GM18519 (cell line): Measurements from ENCODE around the gene DMKN.

ENCODE experiments used
- ATAC-seq: cut with Tn5 transposase; IDR thresholded peaks from one replicate; pipeline ENCODE4 v1.9.1; 2021; ENCODE audit warnings: mild to moderate bottlenecking, moderate library complexity; ENCODE audit not compliant: unreplicated experiment, low FRiP score

DMKN gene

DNA sequence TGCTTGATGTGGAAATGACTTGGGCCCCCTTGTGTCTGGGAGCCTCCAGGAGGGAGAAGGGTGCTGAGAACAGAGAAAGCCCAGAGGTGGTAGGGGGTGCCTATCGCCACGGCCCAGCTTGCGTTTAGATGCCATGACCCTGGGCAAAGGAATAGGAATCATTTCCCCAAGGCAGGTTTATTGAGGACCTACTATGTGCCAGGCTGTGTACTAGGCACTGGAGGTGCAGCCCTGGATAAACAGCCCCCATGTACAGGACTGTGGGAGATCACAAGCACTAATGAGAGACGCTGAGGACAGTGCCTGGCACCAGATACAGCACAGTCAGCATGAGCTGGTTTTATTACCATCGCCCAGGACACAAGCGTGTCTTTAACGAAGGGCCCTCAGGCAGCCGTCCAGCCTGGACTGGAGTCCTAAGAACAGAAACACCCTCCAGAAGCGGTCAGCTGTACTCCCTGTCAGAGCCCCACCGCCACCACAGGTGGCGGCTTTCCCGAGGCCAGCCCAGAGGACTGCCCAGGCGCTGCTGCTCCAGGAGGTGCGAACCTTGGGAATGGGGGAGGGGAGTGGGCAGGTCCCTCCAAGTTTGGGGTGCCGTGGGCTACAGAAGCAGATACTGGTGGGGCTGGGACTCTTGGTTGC is 36.6 kb upstream of the DMKN start:
- ATAC-seq: no peak

DNA sequence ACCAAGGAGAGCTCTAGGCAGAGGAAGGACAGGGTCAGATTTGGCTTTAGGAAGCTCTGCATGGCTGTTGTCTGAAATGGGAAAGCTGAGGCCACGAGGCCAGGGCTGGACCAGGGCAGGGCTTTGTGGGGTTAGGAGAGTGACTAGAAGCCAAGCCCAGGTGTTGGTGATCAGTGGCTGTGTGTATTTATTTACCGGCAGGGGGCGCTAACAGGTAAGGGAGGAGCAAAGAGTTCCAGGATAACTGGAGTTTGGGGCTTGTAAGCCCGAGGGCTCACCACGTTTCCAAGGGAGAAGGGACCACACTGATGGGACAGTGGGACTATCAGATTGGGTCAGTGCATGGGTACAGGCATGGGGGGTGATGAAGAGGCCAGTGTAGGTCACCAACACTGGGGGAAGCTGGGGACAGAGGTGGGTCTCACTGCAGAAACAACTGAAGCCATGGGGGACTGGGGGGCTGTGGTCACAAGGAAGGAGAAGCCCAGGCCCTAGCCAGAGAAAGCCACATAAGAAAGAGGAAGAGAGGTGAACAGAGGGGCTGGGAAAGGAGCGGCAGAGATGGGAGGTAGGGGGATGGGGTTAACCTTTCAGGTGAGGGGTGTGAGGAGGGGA is 35.8 kb upstream of the DMKN start:
- ATAC-seq: no peak

DNA sequence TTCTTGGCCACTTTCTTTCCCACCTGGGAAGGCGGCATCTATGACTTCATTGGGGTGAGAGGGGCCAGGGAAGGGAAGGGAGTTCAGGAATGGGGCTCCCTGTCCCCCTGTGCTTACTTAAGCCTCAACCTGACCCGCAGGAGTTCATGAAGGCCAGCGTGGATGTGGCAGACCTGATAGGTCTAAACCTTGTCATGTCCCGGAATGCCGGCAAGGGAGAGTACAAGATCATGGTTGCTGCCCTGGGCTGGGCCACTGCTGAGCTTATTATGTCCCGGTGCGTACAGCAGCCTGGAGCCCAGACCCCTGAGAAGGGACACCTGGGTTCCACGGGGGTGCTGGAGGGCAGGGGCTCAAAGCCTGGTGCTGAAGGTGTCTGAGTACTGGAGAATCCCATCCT is 33.1 kb upstream of the DMKN start:
- no peak for ATAC-seq

DNA sequence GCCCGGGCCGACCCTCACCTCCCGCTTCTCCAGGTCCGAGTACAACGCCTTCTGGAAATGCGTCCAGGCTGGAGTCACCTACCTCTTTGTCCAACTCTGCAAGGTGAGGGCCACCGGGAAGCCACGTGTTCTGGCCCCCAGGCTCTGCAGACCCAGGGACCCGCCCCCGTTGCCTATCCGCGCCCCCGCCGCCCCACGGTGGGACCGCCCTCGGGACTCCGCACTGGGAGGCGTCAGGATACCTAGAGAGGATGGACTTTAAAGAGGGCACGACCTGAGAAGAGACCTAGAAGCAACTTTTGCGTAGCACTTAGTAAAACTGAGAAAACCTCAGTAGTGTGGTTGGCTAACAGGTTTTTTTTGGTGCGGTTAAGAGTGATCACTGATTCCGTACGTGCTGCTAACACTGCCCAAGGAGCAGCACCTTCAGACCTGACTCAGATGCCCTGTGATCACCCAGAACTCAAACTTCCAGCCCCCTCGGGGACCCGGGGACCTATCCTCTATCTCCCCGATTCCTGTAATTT is 32.5 kb upstream of the DMKN start:
- no peak for ATAC-seq

DNA sequence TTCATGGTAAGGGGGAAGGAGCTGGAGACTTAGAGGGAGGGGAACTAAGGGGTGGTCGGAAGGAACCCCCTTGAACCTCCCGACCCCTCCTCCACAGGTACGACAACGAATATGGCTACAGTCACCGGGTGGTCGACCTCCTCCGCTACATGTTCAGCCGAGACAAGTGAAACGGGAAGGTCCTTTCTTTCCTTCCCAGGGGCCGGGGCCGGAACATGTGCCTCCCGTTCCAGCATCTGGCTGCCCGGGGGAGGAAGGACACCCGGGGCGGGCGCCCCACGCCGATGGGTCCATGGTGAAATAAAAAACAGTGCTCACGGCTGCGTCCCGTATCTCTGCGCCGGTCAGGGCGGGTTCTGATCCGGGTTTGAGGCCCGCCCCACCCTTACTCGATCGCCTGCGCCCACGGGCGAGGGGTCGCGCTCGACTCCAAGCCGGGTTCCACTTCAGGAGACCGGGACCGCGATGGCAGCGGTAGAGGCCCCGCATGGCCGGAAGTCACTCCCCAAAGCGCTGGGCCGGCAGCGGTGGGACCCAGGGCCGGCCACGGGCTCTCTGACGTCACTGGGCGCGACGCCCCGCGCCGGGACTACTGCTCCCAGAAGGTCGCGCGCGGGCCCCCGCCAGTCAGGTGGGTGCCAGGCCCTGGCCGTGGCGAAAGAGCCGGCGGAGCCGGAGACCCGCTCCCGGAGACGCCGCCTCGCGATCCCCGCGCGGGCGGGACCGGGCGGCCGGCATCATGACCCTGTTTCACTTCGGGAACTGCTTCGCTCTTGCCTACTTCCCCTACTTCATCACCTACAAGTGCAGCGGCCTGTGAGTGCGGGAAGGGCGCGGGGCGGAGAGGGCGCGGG is 31.8 kb upstream of the DMKN start, which contains the start of gene TMEM147:
TMEM147 (plus strand) TSS at position 626 of the 854 bp plus-strand sequence; CDS start at position 740, 114 bp downstream.
- ATAC-seq: peak; percentile 71

DNA sequence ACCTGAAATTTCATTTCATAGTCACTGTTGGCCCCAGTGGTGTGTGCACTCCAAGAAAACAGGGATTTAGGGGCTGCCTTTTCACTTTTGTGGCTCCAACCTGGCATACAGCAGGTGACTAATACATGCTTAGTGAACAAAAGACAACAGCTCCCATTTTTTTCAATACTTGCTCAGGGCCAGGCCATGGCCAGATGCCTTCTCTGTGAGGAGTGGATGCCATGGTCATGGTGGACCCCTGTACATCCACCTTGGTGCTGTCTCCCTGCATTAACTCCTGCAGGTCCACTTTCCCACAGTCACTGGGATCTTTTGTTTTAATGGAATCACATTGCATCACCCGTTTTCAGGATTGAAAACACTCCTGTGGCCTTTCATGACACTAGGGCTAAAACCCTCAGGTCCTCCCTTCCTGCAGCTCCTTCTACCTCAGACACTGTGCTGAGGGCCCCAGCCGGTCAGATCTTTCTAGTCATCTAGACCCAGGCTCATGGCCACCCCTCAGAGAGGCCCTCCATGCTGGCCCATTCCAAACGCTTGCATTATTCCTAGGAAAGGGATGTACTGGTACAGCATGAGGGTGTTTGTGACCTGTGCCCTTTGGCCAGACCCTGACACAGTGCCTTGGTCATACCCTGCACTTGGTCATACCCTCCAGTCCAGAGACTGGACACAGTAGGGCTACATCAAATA is 30.8 kb upstream of the DMKN start:
- ATAC-seq: no peak

DNA sequence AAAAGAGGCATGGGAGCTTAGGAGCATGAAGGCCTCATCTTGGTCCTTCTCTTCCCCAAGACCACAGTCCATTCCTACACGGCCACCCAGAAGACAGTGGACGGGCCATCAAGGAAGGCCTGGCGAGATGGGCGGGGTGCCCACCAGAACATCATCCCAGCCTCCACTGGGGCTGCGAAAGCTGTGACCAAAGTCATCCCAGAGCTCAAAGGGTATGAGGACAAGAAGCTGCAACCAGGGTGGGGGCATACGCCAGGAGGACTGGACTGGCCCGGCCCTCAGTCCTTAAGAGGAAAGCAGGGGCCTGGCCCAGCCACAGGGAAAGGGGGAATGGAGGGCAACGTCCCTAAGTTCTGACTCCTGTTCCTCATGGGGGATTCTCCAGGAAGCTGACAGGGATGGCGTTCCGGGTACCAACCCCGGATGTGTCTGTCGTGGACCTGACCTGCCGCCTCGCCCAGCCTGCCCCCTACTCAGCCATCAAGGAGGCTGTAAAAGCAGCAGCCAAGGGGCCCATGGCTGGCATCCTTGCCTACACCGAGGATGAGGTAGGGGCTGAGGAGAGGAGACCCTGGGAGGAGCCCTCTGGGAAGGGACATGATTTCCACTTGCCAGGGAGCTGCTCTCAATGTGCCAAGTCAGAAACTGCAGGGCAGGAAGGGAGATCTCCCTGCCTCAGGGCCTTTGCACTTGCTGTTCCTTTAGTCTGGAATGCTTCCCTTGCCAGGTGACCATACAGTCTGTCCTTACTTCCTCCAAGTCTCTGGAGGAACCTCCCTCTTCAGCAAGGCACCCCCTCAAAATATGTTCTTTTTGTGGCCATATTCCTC is 30.0 kb upstream of the DMKN start:
- no peak for ATAC-seq

DNA sequence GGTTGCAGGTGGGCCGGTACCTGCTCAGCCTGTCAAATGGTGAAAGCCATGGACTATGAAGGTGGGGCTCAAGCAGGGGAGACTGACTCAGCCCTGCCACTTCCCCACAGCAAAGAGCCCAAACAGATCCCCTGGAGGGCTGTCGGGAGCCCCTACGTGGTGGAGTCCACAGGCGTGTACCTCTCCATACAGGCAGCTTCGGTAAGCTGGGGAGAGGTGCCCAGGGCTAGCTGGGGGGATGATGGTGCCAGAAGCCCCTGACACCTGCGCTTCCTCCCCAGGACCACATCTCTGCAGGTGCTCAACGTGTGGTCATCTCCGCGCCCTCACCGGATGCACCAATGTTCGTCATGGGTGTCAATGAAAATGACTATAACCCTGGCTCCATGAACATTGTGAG is 28.8 kb upstream of the DMKN start:
- no peak for ATAC-seq

DNA sequence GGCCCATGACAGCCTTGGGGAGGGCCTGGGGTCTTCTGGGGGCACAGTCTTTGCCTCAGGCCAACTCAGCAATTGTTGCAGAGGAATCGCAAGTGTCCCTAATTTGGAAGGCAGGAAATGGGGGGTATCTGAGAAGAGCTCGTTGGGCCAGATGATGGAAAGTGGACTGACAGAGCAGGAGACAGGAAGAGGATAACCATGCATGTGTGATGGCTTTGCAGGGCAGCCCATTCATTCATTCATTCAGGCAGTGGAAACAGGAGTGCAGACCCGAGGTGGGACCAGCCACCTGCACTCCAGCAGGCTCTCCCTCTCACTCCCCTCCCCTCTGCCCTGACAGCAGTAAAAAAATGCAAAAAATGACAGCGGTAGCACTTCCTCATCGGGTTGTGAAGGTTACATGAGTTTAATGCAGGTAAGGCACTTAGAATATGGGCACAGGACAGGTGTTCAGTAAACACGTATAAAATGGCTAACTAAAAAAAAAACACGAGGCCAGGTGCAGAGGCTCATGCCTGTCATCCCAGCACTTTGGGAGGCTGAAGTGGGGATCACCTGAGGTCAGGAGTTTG is 27.0 kb upstream of the DMKN start:
- no peak for ATAC-seq

DNA sequence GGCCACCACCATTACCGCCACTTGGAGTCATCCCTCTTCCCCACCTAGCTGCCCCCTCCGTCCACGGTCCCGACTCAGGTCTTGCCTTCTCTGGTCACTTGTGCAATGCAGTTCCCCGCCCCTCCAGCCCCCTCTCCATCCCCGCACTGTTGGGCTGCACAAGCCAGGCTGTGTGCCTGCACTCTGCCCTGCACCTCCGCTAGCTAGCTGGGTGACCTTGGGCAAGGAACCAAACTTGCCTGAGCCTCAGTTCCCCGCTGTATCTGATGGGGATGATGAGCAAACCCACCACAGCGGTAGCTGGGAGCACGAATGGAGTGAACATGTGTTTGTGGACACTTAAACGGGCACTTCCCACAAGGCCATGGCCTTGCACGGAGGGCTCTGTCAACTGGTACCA is 26.4 kb upstream of the DMKN start:
- no peak for ATAC-seq

DNA sequence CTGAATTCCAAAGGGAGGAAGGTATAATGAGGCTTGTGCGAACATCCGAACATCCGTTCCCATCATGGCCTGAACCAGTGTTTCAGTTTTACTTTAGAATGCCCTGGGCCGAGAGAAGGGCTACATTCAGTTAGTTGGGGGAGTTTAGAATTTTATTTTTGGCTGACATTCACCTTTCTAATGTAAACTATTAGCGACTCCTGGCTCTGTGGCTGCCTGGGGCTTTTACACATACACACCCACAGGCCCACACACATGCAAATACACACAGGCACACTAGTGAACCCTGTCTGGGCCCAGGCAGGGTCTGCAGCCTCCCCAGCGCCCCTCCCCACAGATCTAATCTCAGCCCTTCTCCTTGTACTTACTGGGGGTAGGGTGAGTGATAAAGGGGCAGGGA is 25.9 kb upstream of the DMKN start:
- no peak for ATAC-seq

DNA sequence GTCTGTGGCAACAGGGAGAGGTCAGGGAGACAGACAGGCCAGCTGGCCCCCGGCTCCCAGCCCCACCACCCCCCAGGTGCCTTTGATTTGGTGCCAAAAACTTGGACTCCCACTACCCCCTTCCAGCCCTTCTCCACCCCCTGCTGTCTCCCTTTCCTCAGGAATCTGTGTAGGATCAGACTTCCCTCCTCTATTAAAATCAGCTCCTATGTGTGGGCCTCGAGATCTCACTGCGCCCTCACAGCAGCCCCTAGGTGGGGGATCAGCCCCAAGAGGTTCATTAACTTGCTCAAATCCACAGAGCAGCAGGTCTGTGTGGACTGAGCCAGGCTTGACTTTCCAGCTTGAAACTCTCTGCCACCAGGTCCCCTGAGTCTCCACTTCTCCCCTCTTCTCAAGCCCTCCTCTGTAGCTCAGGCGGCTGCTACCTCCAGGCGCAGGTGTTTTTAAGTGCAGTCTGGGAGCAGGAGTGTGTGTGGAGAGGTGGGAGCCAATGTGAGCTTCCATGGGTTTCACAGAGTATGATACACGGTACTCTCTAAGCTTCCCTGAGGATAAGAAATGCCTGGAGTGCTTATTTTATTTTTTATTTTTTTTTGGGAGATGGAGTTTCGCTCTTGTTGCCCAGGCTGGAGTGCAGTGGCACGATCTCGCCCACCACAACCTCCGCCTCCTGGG is 21.5 kb upstream of the DMKN start:
- no peak for ATAC-seq

DNA sequence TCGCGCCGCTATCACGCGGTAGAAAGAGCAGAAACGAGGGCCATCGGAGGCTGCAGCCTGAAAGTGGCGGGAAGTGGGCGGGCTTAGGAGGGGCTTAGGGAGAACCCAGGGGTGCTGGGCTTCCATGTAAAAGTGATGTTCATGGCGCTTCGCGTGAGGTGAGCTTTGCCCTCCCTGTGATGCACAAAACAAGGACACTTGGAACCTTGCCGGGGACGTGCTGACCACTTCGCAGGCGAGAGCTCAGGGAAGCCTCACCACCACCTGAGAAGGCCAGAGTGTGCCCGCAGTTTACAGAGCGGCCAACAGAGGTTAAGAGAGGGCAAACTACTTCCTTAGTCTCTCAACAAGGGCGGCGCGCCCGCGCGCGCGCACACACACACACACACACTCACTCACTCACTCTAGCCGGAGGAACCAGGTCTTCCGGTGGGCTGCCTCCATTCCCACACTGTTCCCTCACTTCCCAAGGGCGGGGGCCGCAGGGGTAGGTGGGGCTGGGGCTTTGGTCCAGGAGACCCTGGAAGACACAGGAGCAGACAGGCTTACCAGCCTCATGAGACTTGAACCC is 20.5 kb upstream of the DMKN start:
- ATAC-seq: no peak

DNA sequence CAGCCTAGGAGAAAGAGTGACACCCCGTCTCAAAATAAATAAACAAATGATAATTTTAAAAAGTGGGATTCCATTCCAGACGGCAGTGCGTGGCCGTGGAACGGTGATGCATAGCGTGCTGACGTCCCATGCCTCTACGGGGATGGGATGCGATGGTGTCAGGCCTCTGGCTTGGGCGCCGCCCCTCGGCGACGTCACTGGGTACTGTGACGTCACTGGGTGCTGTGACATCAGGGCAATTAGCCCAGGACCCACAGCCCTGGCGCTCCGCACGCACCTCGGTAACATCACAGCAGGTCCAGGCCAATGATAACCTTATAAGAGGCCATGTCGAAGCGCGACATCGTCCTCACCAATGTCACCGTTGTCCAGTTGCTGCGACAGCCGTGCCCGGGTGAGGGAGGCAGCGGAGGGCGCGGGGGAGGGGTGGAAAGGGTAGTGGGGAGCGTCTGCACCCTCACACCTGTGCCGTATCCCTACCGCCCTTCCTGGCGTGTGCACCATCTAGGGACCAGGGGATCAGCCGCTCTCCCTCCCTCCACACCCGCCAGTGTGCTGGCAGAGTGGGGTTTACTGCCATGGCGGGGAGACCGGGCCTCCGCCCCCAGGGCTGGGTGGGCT is 19.9 kb upstream of the DMKN start, which contains the start of gene GAPDHS:
GAPDHS (plus strand) TSS at position 256 of the 621 bp plus-strand sequence; CDS start at position 328, 72 bp downstream.
- no peak for ATAC-seq

DNA sequence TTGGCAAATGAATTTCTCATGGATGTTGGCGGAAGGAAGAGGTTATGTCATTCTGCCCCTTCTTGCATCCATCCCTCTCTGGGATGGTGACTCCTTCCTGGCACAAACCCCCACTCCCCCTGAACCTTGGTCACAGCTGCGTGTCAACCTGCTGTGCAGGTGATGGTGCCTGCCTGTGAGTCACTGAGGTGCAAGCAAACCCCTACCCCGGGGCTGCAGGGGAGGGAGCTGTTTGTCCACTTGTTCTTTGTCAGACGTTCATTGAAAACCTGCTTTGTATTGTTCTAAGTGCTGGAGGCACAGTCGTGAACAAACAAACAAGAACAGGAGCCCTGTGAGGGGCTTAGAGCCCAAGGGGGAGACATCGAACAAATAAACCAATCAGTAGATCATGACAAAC is 17.8 kb upstream of the DMKN start:
- ATAC-seq: no peak

DNA sequence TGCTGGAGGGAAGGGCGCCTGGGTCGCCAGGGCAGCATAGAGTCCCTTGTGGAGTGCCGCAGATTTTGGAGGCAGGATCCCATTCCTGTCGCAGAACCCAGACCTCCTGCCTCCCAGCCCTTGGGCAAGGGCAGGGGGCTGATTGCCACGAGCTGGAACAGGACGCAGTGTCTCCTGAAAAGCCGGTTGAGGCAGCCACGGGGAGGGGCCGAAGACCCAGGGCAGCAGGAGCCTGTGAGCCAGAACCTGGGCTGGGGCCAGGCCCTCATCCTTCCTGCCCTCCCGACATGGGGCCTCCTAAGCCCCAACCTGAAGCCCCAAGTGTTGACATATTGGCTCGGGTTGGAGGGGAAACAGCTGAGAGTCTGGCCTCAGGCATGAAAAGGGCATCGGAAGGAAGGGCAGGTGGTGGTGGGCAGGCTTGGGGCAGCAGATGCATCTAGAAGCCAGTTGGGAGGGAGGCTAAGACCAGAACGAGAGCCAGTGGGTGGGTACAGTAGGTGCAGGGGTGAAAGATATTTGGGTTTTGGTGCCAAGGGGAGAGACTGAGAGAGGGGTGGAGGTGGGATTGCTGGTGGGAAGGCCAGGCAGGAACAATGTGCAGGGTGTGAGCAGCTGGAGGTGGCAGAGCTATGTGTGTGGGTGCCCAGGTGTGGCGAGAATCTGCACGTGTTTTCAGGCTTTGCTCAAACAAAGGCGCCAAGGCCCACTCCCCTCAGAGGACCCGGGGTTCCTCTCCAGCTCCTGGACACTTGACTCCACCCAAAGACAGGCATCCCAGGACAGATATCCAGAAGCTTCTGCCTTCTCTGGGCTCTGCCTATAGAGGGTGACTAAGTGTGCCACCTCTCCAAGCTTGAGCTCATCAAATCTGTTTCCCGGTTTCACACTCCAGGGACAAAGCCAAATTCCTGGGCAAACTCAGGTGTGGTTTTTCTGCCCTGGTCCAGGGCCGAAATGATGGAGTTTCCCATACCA is 16.1 kb upstream of the DMKN start:
- ATAC-seq: no peak
